ENCODE results near the gene ARHGEF12. TPM values are rescaled to one million over a fixed set of nuclear protein-coding genes. Genes with fewer than 3 reads are reported as not detected.

The ARHGEF12 gene
- polyA plus RNA-seq, 3 donors, result 0.25 to 0.87 (median 0.27) TPM

DNA sequence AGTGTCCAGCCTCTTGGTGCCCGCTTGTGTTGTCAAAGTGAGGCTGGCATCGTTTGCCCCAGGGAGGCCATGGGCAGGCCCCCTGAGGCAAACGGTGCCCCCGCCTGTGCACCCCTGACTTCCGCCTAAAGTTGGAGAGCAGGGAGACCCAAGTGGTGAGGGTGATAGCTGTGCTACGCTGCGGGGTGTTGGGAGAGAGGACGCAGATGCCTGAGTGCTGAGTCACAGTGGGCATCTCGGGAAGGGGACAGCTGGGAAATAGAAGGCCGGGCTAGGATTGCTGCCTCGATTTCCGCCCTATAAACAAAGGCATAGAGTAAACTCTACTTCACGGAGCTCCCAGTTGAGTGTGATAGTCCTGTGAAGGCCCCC is 181.2 kb downstream of the ARHGEF12 start:
- Mint-ChIP-seq H3K4me3 (no peak overlapping the region), H3K4me1 (no peaks in the 10 kb centered on the region), H3K27ac (no peak overlapping the region), H3K27me3 (ENCODE audit: low read depth in 3 of 3) (peaks cover 44 to 48% (median 47%) of the 10 kb centered on the region in 3 donors), H3K9me3 (peaks cover 0 to 2% (median 0%) of the 10 kb centered on the region in 7 donors), H3K36me3 (no peaks in the 10 kb centered on the region)
- no peaks in the 10 kb centered on the region for H3K4me1 ChIP-seq (ENCODE audit: control insufficient read depth in 1 of 2, insufficient read depth in 2 of 2, low read length in 2 of 2)
- no peak overlapping the region for H3K4me3 ChIP-seq (replicated peaks in 1 of 3; ENCODE audit: low read depth in 2 of 3, low read length in 3 of 3)
- H3K27me3 ChIP-seq (ENCODE audit: control insufficient read depth in 2 of 2, insufficient read depth in 2 of 2, low read length in 2 of 2), result peaks cover 0 to 43% of the 10 kb centered on the region in 2 donors
- H4K20me1 ChIP-seq (ENCODE audit: insufficient read depth, low read length), result no peaks in the 10 kb centered on the region
- H3K27ac ChIP-seq (ENCODE audit: low read depth in 1 of 2, low read length in 2 of 2), result no peak overlapping the region
- no peak overlapping the region for H3K9ac ChIP-seq (ENCODE audit: insufficient read depth, low read length, poor library complexity, severe bottlenecking)
- WGBS (ENCODE audit: insufficient coverage), result 80% methylated on average over 10 of the region's 13 CpGs
- TF ChIP-seq, protein P1, sequence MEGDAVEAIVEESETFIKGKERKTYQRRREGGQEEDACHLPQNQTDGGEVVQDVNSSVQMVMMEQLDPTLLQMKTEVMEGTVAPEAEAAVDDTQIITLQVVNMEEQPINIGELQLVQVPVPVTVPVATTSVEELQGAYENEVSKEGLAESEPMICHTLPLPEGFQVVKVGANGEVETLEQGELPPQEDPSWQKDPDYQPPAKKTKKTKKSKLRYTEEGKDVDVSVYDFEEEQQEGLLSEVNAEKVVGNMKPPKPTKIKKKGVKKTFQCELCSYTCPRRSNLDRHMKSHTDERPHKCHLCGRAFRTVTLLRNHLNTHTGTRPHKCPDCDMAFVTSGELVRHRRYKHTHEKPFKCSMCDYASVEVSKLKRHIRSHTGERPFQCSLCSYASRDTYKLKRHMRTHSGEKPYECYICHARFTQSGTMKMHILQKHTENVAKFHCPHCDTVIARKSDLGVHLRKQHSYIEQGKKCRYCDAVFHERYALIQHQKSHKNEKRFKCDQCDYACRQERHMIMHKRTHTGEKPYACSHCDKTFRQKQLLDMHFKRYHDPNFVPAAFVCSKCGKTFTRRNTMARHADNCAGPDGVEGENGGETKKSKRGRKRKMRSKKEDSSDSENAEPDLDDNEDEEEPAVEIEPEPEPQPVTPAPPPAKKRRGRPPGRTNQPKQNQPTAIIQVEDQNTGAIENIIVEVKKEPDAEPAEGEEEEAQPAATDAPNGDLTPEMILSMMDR (IDR thresholded peaks at IDR 0.05), result no peak
- no peak overlapping the region for H3K4me2 ChIP-seq (replicated peaks; ENCODE audit: extremely low read depth, low read length, poor library complexity, severe bottlenecking)
- no peak for DNase-seq
- no peaks in the 10 kb centered on the region for H3K9me3 ChIP-seq (replicated peaks in 1 of 2; ENCODE audit: control insufficient read depth in 1 of 2, insufficient read depth in 1 of 2, low read length in 2 of 2)
- no peak overlapping the region for H2AFZ ChIP-seq (ENCODE audit: insufficient read depth, low read depth, low read length, poor library complexity, severe bottlenecking)
- no peaks in the 10 kb centered on the region for H3K36me3 ChIP-seq (replicated peaks in 1 of 2; ENCODE audit: control insufficient read depth in 1 of 2, insufficient read depth in 2 of 2, low read length in 2 of 2)
- intact Hi-C loops (cut with micrococcal nuclease), result loop anchor here in 1 of 2 donors (10.0 kb wide), 2 partner anchors 597 to 677 kb away; no protein-coding TSS in a partner anchor
- no peaks in the 10 kb centered on the region for H3K79me2 ChIP-seq (ENCODE audit: insufficient read depth, low read length)

DNA sequence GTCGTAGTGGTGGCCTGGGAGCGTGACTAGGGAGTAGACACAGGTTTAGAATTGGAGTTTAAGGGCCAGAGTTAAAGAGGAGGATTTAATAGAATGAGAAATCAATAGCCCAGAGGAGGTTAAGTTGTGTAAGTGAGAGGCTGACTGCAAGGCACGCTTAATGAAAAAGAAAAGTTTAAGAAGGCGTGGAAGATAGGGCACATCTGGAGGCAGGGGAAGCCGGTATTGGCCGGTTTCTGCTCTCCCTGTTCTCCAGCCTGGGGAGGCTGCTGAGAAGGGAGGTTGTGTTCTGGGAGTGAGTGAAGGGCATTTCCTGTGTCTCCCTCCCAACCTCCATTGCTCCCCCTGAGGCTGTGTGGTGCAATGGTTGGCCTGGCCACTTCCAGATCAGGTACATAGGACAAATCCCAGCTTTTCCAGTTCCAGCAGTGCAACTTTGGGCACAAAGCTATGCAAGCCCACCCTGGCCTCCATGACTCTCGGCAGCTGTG is 181.6 kb downstream of the ARHGEF12 start:
- H3K27ac Mint-ChIP-seq, result no peak overlapping the region
- no peak overlapping the region for H3K4me2 ChIP-seq (replicated peaks; ENCODE audit: extremely low read depth, low read length, poor library complexity, severe bottlenecking)
- no peaks in the 10 kb centered on the region for H3K79me2 ChIP-seq (ENCODE audit: insufficient read depth, low read length)
- peaks cover 0 to 39% of the 10 kb centered on the region in 2 donors for H3K27me3 ChIP-seq (ENCODE audit: control insufficient read depth in 2 of 2, insufficient read depth in 2 of 2, low read length in 2 of 2)
- no peak overlapping the region for H2AFZ ChIP-seq (ENCODE audit: insufficient read depth, low read depth, low read length, poor library complexity, severe bottlenecking)
- peaks cover 40 to 47% (median 45%) of the 10 kb centered on the region in 3 donors for H3K27me3 Mint-ChIP-seq (ENCODE audit: low read depth in 3 of 3)
- H3K4me3 Mint-ChIP-seq, result no peak overlapping the region
- H3K4me1 ChIP-seq (ENCODE audit: control insufficient read depth in 1 of 2, insufficient read depth in 2 of 2, low read length in 2 of 2), result no peaks in the 10 kb centered on the region
- no peaks in the 10 kb centered on the region for H3K9me3 Mint-ChIP-seq
- DNase-seq, result no peak
- no peaks in the 10 kb centered on the region for H4K20me1 ChIP-seq (ENCODE audit: insufficient read depth, low read length)
- H3K27ac ChIP-seq (ENCODE audit: low read depth in 1 of 2, low read length in 2 of 2), result no peak overlapping the region
- no peaks in the 10 kb centered on the region for H3K36me3 Mint-ChIP-seq
- H3K9ac ChIP-seq (ENCODE audit: insufficient read depth, low read length, poor library complexity, severe bottlenecking), result no peak overlapping the region
- H3K4me1 Mint-ChIP-seq, result no peaks in the 10 kb centered on the region
- WGBS (ENCODE audit: insufficient coverage), result 93% methylated on average over 4 of the region's 7 CpGs
- intact Hi-C loops (cut with micrococcal nuclease), result loop anchor here in 1 of 2 donors (10.0 kb wide), 2 partner anchors 597 to 677 kb away; no protein-coding TSS in a partner anchor
- TF ChIP-seq, protein P1 (IDR thresholded peaks at IDR 0.05), result no peak
- H3K36me3 ChIP-seq (replicated peaks in 1 of 2; ENCODE audit: control insufficient read depth in 1 of 2, insufficient read depth in 2 of 2, low read length in 2 of 2), result no peaks in the 10 kb centered on the region
- H3K4me3 ChIP-seq (replicated peaks in 1 of 3; ENCODE audit: low read depth in 2 of 3, low read length in 3 of 3), result no peak overlapping the region
- no peaks in the 10 kb centered on the region for H3K9me3 ChIP-seq (replicated peaks in 1 of 2; ENCODE audit: control insufficient read depth in 1 of 2, insufficient read depth in 1 of 2, low read length in 2 of 2)
